Measurements from ENCODE around the gene ATG13. TPM values are rescaled to one million over a fixed set of nuclear protein-coding genes. Genes with fewer than 3 reads are reported as not detected.
"Not testable (repeated sequence)": the region's sequence is repeated elsewhere in the genome, so short reads cannot be mapped to it uniquely, and the experiment has no call there.

Gene ATG13
- 52.9 TPM for polyA plus RNA-seq
- long read RNA-seq, donor 1 = 0 reads
- long read RNA-seq, donor 2, full-length matches to known transcripts = 4 of 171 reads
- long read RNA-seq, donor 2, partial matches to known transcripts = 167 of 171 reads
- long read RNA-seq, donor 2, other reads (novel, unspliced or antisense) = 0 of 171 reads
- long read RNA-seq, donor 3 = 0 reads
- long read RNA-seq, donor 4, full-length matches to known transcripts = 1 of 1 reads
- long read RNA-seq, donor 4, partial matches to known transcripts = 0 of 1 reads
- long read RNA-seq, donor 4, other reads (novel, unspliced or antisense) = 0 of 1 reads
- long read RNA-seq, donor 5 = 0 reads
- long read RNA-seq, donor 6, full-length matches to known transcripts = 3 of 3 reads
- long read RNA-seq, donor 6, partial matches to known transcripts = 0 of 3 reads
- long read RNA-seq, donor 6, other reads (novel, unspliced or antisense) = 0 of 3 reads
- long read RNA-seq, donor 7, full-length matches to known transcripts = 3 of 3 reads
- long read RNA-seq, donor 7, partial matches to known transcripts = 0 of 3 reads
- long read RNA-seq, donor 7, other reads (novel, unspliced or antisense) = 0 of 3 reads
- long read RNA-seq, donor 8, full-length matches to known transcripts = 2 of 45 reads
- long read RNA-seq, donor 8, partial matches to known transcripts = 43 of 45 reads
- long read RNA-seq, donor 8, other reads (novel, unspliced or antisense) = 0 of 45 reads
- long read RNA-seq, donor 9, full-length matches to known transcripts = 1 of 7 reads
- long read RNA-seq, donor 9, partial matches to known transcripts = 6 of 7 reads
- long read RNA-seq, donor 9, other reads (novel, unspliced or antisense) = 0 of 7 reads
- long read RNA-seq, donor 10, full-length matches to known transcripts = 6 of 6 reads
- long read RNA-seq, donor 10, partial matches to known transcripts = 0 of 6 reads
- long read RNA-seq, donor 10, other reads (novel, unspliced or antisense) = 0 of 6 reads
- long read RNA-seq, donor 11, full-length matches to known transcripts = 2 of 2 reads
- long read RNA-seq, donor 11, partial matches to known transcripts = 0 of 2 reads
- long read RNA-seq, donor 11, other reads (novel, unspliced or antisense) = 0 of 2 reads

DNA sequence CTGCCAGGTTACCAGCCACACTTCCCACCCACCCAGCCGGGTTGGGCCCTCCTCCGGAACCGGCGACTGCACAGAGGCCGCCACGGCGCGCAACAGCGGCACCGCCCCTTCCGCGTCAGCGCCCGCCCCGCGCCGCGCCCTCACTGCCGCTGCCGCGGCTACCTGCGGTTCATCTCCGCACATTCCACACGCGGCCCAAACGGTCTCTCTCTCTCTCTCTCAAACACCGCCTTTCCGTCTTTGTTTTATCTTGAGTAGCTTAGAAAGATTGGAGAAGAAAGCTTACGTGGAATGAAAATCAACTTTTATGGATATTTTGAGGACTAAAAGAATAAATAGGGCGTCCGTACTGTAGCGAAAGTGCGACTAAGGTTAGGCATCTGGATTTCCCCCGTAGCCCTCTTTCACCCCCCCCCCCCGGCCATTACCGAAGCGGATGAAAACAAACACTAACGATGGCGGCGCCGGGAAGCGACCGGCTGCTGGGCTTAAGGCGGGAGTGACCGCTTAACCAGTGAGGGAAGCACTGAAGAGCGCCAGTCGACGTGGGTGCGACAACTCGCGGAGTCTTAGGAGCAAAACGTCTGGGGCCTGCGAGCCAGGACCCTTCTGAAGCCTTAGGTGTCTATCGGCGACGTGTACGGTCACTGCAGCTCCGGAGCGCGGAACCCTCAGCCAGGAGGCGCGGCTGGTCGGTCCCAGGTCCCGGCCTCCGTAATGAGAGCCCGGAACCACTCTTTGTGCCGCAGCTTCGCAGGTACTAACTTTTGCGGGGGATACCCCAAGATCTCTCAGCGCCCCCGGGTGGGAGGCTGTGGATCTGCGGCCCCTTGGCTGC is at the start of gene ATG13, which contains the start of gene HARBI1:
ATG13 (plus strand) TSS at position 420 of the 838 bp plus-strand sequence. CDS start 26,739 bp downstream, outside the sequence.
HARBI1 (minus strand) TSS at position 94 of the 838 bp plus-strand sequence. CDS start 990 bp downstream, outside the sequence.
- peak; percentile 91 to 95 for DNase-seq
- no peaks in the 10 kb centered on the region for H3K9me3 ChIP-seq (ENCODE audit: control insufficient read depth, low read depth, low read length)
- H3K4me3 ChIP-seq (ENCODE audit: low read length) = peak within 1 kb of the TSS; percentile 99
- peak within 1 kb of the TSS; percentile 97 for H3K27ac ChIP-seq (ENCODE audit: low read length)
- peaks cover 19% of the 10 kb centered on the region for H3K4me1 ChIP-seq (ENCODE audit: control insufficient read depth, insufficient read depth, low read length)
- no peaks in the 10 kb centered on the region for H3K27me3 ChIP-seq (ENCODE audit: control insufficient read depth, insufficient read depth, low read length)
- peaks cover 7% of the 10 kb centered on the region for H3K36me3 ChIP-seq (ENCODE audit: control insufficient read depth, insufficient read depth, low read length)
- WGBS (ENCODE audit: insufficient coverage, low lambda C conversion rate) = 0% methylated on average over 3 of the region's 72 CpGs

DNA sequence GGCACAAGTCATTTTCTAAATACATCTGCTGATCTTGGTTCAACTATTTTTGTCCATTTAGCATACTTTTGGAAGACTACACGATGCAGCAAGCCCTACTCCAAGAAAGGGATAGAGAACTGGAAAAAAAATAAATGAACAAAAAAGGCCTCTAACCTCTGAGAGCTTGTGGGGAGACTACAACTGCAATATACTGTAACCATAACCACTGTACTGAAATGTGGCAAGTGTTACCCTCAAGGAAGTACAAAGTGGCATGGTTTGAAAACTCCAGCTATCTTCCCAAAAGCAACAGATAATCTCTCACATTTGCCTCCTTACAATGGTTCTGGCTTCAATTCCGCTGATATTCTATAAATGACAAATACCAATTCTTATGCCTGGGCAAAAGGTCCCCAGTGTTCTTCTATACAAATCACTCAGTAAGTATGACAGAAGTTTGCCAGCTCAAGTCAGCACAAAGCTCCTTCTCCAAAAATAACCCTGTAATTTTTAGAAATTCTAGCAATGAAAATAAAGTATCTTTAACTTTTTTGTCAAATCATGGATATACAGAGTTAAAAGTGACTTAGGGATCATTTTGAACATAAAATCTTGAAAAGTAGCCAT is 46.5 kb upstream of the ATG13 start:
- no peak for DNase-seq
- Histone ChIP-seq H3K4me1 (ENCODE audit: control insufficient read depth, insufficient read depth, low read length) (no peaks in the 10 kb centered on the region), H3K27me3 (ENCODE audit: control insufficient read depth, insufficient read depth, low read length) (no peaks in the 10 kb centered on the region), H3K4me3 (ENCODE audit: low read length) (no peak overlapping the region), H3K9me3 (ENCODE audit: control insufficient read depth, low read depth, low read length) (peaks cover 2% of the 10 kb centered on the region), H3K27ac (ENCODE audit: low read length) (no peak overlapping the region), H3K36me3 (ENCODE audit: control insufficient read depth, insufficient read depth, low read length) (no peaks in the 10 kb centered on the region)
- WGBS (ENCODE audit: insufficient coverage, low lambda C conversion rate) = 100% methylated on average over 1 of the region's 2 CpGs

DNA sequence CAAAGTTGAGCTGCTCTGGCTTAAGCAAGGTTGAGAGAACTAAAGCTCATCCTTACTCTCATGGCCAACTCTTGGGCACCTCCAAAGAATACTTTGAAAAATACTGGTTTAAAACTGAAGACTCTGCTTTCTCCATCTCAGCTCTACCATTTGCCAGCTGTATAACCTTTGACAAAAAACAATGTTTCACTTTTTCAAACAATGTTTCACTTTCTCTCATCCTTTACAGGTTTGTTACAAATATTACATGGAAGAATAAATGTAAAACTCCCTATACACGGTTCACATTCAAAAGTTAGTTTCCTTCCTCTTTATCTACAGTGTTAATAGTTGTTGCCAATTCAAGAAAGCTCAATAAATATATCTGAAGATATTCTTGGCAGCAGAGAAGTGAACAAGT is 42.7 kb upstream of the ATG13 start:
- Histone ChIP-seq H3K27me3 (ENCODE audit: control insufficient read depth, insufficient read depth, low read length) (no peaks in the 10 kb centered on the region), H3K36me3 (ENCODE audit: control insufficient read depth, insufficient read depth, low read length) (no peaks in the 10 kb centered on the region), H3K27ac (ENCODE audit: low read length) (no peak overlapping the region), H3K9me3 (ENCODE audit: control insufficient read depth, low read depth, low read length) (no peaks in the 10 kb centered on the region), H3K4me3 (ENCODE audit: low read length) (no peak overlapping the region), H3K4me1 (ENCODE audit: control insufficient read depth, insufficient read depth, low read length) (no peaks in the 10 kb centered on the region)
- no CpG with 5 or more reads among the region's 1 CpG for WGBS (ENCODE audit: insufficient coverage, low lambda C conversion rate)
- DNase-seq = no peak

DNA sequence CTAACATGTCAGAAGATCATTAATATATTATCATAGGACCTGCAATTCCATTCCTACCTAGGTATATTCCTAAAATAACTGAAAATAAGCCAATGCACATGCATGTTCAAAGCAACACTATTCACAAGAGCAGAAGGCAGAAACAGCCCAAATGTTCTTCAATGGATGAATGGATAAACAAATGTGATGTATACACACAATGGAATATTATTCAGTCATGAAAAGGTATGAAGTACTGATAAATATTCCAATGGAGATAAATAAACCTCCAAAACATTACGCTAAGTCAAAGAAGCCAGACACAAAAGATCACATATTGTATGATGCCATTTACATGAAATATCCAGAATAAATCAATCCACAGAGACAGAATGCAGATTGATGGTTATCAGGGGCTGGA is 40.3 kb upstream of the ATG13 start:
- H3K4me1 ChIP-seq (ENCODE audit: control insufficient read depth, insufficient read depth, low read length) = no peaks in the 10 kb centered on the region
- WGBS (ENCODE audit: insufficient coverage, low lambda C conversion rate) = 100% methylated on average over 1 of the region's 1 CpG
- H3K9me3 ChIP-seq (ENCODE audit: control insufficient read depth, low read depth, low read length) = no peaks in the 10 kb centered on the region

DNA sequence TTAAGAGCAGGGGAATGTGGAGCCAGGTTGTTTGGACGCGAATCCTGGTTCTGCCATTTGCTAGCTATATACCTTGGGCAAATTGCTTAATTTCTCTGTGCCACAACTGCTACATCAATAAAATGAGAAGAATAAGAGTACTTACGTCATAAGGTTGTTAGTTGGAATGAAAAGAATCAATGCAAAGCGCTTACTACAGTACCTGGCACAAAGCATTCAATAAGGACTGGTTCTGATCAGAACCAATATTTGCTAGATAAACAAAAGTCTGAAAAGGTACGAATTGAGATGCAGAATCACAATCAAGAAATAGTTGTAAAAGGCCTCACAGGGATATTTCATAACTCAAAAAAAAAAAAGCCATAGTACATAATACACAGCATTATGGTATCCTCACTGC is 34.8 kb upstream of the ATG13 start:
- no peaks in the 10 kb centered on the region for H3K36me3 ChIP-seq (ENCODE audit: control insufficient read depth, insufficient read depth, low read length)
- H3K9me3 ChIP-seq (ENCODE audit: control insufficient read depth, low read depth, low read length) = no peaks in the 10 kb centered on the region
- no peak overlapping the region for H3K27ac ChIP-seq (ENCODE audit: low read length)
- no peaks in the 10 kb centered on the region for H3K27me3 ChIP-seq (ENCODE audit: control insufficient read depth, insufficient read depth, low read length)
- H3K4me3 ChIP-seq (ENCODE audit: low read length) = no peak overlapping the region
- no peaks in the 10 kb centered on the region for H3K4me1 ChIP-seq (ENCODE audit: control insufficient read depth, insufficient read depth, low read length)
- no peak for DNase-seq
- WGBS (ENCODE audit: insufficient coverage, low lambda C conversion rate) = 100% methylated on average over 2 of the region's 5 CpGs

More for the DNA sequence above, 40.3 kb upstream of the ATG13 start:
- H3K27ac ChIP-seq (ENCODE audit: low read length) = no peak overlapping the region
- H3K4me3 ChIP-seq (ENCODE audit: low read length) = no peak overlapping the region
- no peaks in the 10 kb centered on the region for H3K27me3 ChIP-seq (ENCODE audit: control insufficient read depth, insufficient read depth, low read length)
- H3K36me3 ChIP-seq (ENCODE audit: control insufficient read depth, insufficient read depth, low read length) = no peaks in the 10 kb centered on the region
- no peak for DNase-seq

DNA sequence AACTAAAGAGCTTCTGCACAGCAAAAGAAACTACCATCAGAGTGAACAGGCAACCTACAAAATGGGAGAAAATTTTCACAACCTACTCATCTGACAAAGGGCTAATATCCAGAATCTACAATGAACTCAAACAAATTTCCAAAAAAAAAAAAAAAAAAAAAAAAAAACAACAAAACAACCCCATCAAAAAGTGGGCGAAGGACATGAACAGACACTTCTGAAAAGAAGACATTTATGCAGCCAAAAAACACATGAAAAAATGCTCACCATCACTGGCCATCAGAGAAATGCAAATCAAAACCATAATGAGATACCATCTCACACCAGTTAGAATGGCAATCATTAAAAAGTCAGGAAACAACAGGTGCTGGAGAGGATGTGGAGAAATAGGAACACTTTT is 33.8 kb upstream of the ATG13 start:
- not testable (repeated sequence) for H3K27me3 ChIP-seq (ENCODE audit: control insufficient read depth, insufficient read depth, low read length); H3K9me3 ChIP-seq (ENCODE audit: control insufficient read depth, low read depth, low read length); H3K36me3 ChIP-seq (ENCODE audit: control insufficient read depth, insufficient read depth, low read length); H3K4me1 ChIP-seq (ENCODE audit: control insufficient read depth, insufficient read depth, low read length); H3K27ac ChIP-seq (ENCODE audit: low read length); DNase-seq; H3K4me3 ChIP-seq (ENCODE audit: low read length)
- WGBS (ENCODE audit: insufficient coverage, low lambda C conversion rate) = no CpG with 5 or more reads among the region's 1 CpG

DNA sequence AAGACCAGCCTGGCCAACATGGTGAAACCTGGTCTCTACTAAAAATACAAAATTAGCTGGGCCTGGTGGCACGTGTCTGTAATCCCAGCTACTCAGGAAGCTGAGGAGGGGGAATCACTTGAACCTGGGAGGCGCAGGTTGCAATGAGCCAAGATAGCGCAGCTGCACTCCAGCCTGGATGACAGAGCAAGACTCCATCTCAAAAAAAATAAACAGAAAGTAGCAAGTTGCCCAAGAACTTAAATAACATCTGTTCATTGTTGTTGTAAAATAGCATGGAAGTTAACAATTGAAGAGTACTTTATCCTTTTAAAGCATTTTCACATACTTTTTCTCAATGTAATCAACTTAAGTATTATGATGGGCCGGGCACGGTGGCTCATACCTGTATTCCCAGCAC is 29.2 kb upstream of the ATG13 start:
- no peak overlapping the region for H3K27ac ChIP-seq (ENCODE audit: low read length)
- H3K4me1 ChIP-seq (ENCODE audit: control insufficient read depth, insufficient read depth, low read length) = peaks cover 5% of the 10 kb centered on the region
- 100% methylated on average over 1 of the region's 5 CpGs for WGBS (ENCODE audit: insufficient coverage, low lambda C conversion rate)
- no peaks in the 10 kb centered on the region for H3K9me3 ChIP-seq (ENCODE audit: control insufficient read depth, low read depth, low read length)
- H3K4me3 ChIP-seq (ENCODE audit: low read length) = no peak overlapping the region
- H3K36me3 ChIP-seq (ENCODE audit: control insufficient read depth, insufficient read depth, low read length) = no peaks in the 10 kb centered on the region
- DNase-seq = no peak
- no peaks in the 10 kb centered on the region for H3K27me3 ChIP-seq (ENCODE audit: control insufficient read depth, insufficient read depth, low read length)

DNA sequence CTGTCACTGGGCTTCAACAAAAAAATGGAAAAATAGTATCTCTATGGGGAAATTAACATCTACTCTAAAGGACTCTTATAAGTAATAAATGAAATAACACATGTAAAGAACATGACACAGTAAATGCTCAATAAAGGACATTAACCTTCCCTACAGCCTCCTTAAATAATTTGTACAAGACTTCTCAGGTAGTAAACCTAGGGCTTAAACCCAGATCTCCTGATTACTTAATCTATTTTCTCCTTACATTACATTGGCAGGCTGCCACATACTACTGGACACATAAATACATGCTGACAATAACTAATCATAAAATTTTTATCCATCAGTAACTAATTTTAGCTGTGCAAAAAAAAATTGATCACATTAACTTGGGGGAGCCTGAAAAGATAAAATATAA is 28.4 kb upstream of the ATG13 start:
- Histone ChIP-seq H3K4me1 (ENCODE audit: control insufficient read depth, insufficient read depth, low read length) (peaks cover 5% of the 10 kb centered on the region), H3K9me3 (ENCODE audit: control insufficient read depth, low read depth, low read length) (no peaks in the 10 kb centered on the region), H3K27ac (ENCODE audit: low read length) (no peak overlapping the region), H3K36me3 (ENCODE audit: control insufficient read depth, insufficient read depth, low read length) (no peaks in the 10 kb centered on the region), H3K4me3 (ENCODE audit: low read length) (no peak overlapping the region), H3K27me3 (ENCODE audit: control insufficient read depth, insufficient read depth, low read length) (no peaks in the 10 kb centered on the region)
- no peak for DNase-seq

DNA sequence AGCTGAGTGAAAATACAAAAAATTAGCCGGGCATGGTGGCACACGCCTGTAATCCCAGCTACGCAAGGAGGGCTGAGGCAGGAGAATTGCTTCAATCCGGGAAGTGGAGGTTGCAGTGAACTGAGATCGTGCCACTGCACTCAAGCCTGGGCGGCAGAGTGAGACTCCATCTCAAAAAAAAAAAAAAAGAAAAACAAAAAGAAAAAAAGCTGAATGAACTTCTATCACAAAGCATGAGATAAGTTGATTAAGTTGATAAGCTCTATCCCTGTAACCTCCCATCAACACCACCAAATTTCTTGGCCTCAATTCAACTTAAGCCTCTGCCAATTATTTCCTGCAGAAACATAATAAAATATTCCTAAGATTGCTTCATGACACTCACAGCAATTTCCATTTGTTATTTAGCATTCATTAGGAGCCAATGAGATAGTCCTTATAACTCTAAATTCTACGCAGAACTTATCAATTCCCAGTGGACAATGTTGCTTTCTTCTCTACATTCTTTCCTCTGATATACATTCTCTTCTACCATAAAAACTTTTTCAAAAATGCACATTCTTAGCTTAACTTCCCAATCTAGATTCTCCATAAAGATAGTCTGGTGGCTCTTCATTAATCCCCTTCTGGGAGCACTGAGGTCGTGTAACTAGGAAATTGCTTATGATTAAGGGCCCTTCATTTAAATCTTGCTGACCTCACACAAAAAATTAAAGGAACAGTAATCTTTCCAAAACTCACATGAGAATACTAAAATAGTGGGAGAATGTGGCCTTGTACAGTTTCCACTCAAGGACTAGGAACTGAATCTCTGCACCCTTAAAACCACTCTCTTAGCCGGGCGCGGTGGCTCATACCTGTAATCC is 26.4 kb upstream of the ATG13 start:
- DNase-seq = no peak
- Histone ChIP-seq H3K4me1 (ENCODE audit: control insufficient read depth, insufficient read depth, low read length) (peaks cover 7% of the 10 kb centered on the region), H3K27me3 (ENCODE audit: control insufficient read depth, insufficient read depth, low read length) (no peaks in the 10 kb centered on the region), H3K9me3 (ENCODE audit: control insufficient read depth, low read depth, low read length) (no peaks in the 10 kb centered on the region), H3K27ac (ENCODE audit: low read length) (no peak overlapping the region), H3K4me3 (ENCODE audit: low read length) (no peak overlapping the region), H3K36me3 (ENCODE audit: control insufficient read depth, insufficient read depth, low read length) (no peaks in the 10 kb centered on the region)
- 95% methylated on average over 3 of the region's 11 CpGs for WGBS (ENCODE audit: insufficient coverage, low lambda C conversion rate)

All from large intestine (tissue), 12 donors.